ENCODE measurements around the gene CNTN2.

DNA sequence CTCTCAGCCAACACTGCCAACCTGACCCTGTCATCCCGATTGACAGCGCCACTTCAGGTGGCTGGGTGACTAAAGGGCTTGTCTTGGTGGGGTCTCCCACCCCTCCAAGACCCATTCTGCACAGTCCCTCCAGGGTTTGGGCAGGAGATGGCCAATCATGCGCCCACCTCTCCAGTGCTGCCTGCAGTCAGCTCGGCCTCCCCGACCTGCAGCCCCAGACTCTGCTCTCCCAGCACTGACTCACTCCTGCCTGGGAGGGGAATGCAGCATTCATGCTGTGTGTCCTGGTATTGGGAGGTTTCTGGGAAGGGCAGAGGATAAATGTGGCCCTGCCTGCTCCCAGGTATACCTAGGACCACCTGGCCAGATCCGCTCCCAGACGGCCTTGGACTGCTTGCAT, 31.5 kb downstream of the CNTN2 start:
- no peak for TF ChIP-seq CTCF (IDR thresholded peaks at IDR 0.05)
- no peak for TF ChIP-seq POLR2AphosphoS5 (IDR thresholded peaks at IDR 0.05)
- no peak for TF ChIP-seq POLR2A (IDR thresholded peaks at IDR 0.05)
- no peak for TF ChIP-seq EP300 (IDR thresholded peaks at IDR 0.05; ENCODE audit: low read depth)
